ENCODE data around the gene ABCC4.
"Not testable (repeated sequence)": the region's sequence is repeated elsewhere in the genome, so short reads cannot be mapped to it uniquely, and the experiment has no call there.

The ABCC4 gene

DNA sequence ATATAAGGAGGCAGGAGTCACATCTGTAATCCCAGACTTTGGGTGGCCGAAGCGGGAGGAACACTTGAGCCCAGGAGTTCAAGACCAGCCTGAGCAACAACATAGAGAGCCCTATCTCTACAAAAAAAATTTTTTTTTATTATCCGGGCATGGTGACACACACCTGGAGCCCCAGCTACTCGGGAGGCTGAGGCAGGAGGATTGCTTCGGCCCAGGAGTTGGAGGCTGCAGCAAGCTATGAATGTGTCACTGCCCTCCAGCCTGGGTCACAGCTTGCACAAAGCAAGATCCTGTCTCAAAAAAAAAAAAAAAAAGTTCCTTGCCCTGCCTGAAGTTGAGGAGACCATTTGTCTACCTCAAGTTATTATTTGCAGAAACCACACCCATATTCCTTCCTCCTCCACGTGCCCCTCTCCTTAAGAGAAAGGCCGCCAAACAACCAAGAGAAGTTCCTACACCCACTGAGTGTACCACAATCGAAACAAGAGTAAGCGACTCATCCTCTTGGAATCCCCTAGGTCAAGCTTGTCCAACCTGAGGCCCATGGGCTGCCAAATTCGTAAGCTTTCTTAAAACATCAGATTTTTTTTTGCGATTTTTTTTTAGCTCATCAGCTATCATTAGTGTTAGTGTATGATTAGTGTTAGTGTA is 2.2 kb downstream of the ABCC4 start:
- no peak for DNase-seq

DNA sequence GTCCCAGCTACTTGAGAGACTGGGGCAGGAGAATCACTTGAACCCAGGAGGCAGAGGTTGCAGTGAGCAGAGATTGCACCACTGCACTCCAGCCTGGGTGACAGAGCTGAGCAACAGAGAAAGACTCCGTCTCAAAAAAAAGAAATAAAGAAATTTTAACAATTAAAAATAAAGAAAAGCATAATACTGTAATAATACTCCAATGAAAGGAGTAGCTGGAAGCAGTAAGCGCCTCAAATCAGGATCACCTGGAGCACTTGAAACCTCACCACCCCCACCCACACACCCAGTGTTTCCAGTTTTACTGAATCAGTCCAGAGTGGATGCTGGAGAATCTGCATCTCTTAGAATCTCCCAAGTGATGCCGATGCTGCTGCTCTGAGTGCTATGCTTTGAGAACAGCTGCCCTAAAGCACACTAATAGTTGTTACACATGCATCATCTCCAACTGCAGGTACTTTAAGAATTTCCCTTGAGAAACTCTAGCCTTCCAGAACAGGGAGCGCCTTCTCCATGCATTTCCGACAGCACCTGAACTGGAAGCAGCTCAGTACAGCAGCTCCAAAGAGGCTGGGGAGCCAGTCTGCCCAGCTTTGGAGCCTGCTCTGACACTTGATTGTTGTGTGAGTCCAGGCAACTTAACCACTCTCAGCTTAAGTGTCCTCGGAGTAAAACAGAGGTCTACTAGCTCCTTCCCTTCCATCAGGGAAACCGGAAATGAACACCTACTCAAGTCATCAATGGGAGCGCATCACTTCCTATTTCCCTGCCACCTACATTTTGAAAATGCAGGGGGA is 2.9 kb downstream of the ABCC4 start:
- DNase-seq = no peak

DNA sequence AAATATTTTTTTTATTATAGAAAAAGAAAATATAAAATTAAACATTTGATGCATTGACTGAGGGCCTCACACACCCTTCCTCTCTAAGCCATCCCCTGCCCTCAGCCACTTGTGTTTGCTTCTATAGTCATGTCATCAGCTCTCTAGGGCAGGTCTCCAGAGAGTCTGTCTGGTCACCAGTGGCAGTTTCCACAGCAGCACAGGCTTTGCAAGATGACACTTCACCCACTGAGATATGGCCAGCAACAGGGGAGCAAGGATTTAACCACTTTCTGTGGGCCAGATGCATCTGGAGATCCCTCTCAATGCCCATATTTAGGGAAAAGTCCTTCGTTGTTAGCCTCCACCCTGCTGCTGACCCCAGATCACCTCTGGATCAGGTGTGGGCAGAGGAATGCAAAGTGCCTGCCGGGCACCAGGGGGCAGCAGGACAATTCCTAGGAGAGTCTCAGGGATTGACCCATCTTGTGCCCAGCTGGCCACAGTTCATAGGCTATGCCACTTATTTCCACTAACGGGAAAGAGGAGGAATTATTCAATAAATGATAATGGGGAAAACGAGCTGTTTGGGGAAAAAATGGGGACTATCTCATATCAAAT is 4.8 kb downstream of the ABCC4 start:
- DNase-seq = peak; percentile 48

DNA sequence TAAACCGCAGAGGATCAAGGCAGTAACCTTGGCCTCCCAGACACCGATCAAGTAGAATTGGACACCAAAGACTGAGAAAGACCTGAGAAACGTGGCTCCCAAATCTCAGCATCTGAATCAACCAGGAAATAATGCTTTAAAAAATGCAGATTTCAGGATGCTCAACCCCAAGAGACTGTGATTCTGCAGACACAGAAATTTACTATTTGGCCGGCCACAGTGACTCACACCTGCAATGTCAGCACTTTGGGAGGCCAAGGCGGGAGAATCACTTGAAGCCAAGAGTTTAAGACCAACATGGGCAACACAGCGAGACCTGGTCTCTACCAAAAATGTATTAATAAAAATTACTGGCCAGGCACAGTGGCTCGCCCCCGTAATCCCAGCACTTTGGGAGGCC is 6.2 kb downstream of the ABCC4 start:
- DNase-seq = no peak

DNA sequence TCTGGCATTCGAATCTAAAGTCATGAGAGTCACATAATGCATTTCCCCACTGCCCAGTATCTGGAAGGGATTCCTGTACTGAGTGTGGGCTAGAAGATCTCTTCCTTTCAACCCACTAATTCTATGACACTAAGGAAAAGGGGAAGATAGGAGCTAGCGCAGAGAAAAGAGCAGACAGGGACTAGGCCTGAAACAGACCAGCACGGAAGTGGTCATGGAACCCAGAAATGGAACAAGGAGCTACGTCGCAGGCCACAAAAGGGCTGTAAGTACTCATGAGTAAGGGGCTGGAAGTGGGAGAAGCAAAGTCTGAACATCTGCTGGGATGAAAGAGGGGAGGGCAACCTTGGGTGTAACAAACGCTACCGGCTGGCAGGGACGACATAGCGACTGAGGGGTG is 8.6 kb downstream of the ABCC4 start:
- DNase-seq = no peak

DNA sequence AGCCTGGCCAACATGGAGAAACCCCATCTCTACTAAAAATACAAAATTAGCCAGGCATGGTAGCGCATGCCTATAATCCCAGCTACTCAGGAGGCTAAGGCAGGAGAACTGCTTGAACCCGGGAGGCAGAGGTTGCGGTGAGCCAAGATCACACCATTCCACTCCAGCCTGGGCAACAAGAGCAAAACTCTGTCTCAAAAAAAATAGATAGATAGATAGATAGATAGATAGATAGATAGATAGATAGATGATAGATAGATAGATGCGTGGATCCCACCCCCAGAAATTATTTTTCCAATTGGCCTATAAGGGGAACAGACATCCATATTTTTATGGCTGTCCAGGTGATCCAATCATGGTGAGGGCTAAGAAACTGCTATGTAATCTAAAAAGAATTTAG is 11.3 kb downstream of the ABCC4 start:
- not testable (repeated sequence) for DNase-seq

DNA sequence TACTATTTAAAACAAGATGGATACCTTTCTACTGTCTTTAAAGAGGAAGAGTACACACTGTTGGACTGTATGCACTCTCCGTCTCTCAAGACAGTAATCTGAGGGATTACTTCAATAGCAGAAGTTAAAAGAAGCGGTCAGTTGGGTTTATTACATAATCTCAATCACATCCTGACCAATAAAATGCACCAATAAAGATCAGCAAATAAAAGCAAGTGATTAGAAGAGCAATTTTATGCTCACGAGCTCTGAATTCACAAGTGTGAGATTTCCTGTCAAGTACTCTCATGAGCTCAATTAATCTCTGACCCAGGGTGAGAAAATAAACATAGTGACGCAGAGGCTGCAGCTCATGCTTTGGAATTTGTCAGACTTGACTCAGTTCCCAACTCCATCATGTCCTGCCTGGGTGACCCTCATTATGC is 12.2 kb downstream of the ABCC4 start:
- no peak for DNase-seq

DNA sequence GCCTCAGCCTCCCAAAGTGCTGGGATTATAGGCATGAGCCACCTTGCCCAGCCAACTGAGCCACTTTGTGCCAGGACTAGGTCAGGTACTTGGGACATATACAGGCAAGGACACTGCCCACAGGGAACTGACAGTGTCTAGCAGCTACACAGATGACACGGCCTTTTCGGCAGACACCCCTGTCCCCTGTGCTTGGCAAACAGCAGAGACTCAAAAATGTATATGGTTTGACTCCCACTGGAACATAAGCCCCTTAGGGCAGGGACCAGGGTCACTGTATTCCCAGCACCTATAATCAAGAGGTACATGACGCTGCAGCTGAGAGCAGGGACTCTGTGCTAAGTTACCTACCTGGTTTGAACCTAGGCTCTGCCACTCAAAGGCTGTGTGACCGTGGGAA is 16.8 kb downstream of the ABCC4 start:
- no peak for DNase-seq

DNA sequence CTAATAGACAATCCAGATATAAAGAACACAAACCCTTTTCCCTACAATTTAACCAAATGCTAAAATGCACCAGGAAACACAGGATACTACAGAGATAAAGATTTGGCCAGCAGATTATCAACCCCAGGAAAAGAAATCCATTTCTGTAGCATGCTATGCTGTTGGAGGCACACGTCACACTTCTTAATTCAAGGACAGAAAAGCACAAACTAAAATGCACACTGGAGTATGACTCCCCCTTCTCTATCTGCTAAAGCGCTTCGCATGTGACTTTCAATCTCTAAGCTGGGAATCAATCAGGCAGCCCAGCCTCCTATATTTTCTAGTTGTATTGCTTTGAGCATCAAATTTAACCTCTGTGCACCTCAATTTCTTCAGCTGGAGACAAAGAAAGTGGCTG is 22.2 kb downstream of the ABCC4 start:
- DNase-seq = no peak

DNA sequence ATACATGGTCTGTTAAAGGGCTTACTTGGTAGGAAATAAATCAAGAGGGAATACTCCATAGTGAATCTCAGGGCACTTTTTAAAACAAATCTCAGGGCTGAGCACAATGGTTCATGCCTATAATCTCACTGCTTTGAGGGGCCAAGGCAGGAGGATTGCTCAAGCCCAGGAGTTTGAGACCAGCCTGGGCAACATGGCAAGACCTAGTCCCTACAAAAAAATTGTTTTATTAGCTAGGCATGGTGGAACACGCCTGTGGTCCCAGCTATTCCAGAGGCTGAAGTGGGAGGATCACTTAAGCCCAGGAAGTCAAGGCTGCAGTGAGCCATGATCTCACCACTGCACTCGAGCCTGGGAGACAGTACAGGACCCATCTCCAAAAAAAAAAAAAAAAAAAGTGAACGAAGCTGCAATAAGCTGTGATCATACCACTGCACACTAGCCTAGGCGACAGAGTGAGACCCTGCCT is 25.2 kb downstream of the ABCC4 start:
- no peak for DNase-seq

DNA sequence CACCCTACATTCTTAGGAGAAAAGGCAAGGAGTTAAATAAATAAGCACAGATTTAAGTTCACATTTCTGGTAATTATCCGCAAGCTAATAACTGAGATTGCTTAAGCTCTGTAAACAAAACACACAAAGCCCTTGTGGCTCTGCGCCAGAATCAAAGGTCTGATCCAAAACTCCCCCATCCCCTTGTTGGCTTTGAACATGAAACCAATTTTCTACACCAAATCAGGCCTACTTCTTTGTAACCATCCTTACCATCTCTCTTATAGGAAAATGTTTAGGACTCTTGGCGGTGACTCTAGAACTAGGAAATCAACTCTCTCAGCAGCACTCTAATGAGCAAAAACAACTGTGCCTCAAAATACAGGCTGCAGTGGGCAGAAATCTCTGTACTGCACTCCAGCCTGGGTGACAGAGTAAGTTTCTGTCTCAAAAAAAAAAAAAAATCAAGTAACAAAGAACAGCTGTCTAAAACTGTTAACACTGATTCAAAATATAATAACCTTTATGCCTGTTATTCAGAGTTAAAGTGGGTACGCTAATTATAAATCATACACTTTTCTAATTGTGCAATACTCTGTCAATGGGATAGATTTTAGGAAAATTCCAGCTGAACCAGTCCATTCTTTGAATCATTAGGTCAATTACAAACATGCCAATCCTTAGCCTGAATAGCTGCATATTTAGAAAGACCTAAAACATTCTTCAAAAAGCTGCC is 25.8 kb downstream of the ABCC4 start:
- DNase-seq = no peak

DNA sequence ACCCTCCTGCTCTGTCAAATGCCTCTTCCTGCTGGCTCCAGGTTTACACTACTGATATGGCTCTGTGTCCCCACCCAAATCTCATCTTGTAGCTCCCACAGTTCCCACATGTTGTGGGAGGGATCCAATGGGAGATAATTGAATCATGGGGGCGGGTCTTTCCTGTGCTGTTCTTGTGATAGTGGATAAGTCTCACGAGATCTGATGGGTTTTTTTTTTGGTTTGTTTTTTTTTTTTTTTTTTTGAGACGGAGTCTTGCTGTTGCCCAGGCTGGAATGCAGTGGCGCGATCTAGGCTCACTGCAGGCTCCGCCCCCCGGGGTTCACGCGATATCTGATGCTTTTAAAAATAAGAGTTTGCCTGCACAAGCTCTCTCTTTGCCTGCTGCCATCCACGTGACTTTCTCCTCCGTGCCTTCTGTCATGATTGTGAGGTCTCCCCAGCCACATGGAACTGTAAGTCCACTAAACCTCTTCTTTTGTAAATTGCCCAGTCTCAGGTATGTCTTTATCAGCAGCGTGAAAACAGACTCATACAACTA is 27.6 kb downstream of the ABCC4 start:
- not testable (repeated sequence) for DNase-seq

DNA sequence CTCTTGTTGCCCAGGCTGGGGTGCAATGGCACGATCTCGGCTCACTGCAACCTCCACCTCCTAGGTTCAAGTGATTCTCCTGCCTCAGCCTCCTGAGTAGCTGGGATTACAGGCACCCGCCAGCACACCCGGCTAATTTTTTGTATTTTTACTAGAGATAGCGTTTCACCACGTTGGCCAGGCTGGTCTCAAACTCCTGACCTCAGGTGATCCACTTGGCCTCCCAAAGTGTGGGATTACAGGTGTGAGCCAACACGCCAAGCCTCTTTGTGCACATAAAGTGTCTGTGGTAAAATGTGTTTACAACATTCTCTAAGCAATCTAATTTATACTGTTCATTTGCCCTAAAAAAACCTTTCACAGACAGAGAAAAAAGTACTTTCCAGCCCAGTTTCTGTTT is 29.2 kb downstream of the ABCC4 start:
- not testable (repeated sequence) for DNase-seq

DNA sequence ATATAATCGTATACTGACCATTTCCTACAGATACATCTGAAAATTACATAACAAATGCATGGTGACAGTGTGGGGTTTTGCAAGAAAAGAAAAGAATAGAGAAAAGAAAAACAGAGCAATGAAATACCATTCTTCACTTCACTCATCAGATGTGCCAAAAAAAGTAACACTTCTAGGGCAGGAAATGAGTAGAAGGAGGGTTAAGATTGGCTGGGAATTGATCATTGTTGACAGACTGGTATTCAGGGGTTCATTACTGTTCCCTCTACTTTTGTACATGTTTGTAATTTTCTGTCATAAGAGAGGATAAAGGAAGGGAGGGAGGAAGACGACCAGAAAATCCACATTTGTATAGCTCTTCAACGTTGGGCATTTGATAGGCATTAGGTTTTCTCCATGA is 31.5 kb downstream of the ABCC4 start:
- no peak for DNase-seq

DNA sequence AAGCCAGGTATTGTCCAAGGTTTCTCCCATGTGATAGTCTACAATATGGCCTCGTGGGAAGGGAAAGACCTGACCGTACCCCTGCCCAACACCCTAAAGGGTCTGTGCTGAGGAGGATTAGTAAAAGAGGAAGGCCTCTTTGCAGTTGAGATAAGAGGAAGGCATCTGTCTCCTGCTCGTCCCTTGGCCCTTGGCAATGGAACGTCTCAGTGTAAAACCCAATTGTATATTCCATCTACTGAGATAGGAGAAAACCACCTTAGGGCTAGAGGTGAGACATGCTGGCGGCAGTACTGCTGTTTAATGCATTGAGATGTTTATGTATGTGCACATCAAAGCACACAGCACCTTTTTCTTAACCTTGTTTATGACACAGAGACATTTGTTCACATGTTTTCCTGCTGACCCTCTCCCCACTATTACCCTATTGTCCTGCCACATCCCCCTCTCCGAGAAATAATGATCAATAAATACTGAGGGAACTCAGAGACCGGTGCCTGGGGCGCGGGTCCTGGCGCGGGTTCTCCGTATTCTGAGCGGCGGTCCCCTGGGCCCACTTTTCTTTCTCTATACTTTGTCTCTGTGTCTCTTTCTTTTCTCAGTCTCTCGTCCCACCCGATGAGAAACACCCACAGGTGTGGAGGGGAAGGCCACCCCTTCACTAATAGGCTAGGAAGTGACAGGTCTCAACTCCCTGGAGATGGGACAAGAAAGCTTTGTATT is 32.7 kb downstream of the ABCC4 start:
- DNase-seq = not testable (repeated sequence)

DNA sequence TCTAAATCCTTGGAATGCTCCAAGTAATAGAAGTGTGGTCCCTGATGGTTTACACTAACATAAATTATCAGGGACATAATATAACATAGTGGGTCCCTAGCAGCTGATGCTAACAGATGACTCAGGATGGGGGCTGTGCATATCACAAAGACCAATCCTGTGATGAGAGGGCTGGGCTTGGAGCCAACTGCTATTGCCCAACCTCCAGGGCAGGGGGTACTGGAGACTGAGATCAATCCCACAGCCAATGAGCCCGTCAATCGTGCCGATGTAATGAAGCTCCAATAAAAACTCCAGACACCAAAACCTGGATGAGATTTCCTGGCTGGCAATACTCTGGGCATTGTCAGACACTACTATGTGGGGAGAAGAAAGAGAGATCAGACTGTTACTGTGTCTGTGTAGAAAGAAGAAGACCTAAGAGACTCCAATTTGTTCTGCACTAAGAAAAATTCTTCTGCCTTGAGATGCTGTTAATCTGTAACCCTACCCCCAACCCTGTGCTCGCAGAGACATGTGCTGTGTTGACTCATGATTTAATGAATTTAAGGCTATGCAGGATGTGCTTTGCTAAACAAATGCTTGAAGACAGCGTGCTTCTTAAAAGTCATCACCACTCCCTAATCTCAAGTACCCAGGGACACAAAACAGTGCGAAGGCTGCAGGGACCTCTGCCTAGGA is 33.4 kb downstream of the ABCC4 start:
- no peak for DNase-seq

DNA sequence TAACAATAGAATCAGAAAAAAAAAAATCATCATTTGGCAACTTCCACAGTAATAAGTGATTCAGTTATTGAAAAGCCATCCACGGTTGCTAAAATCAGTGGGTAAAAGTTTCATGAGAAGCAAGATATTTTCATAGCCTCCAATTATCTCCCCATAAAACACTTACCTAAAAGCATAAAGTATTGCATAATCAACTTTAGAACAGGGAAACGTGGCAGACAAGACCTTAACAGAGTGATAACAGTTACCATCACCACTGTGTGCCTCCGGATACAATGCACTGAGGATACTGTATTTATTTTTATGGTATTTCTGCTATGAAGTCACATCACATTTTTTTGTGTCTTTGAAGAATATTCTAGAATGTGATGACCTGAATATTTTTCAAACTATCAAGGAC is 37.0 kb downstream of the ABCC4 start:
- no peak for DNase-seq

DNA sequence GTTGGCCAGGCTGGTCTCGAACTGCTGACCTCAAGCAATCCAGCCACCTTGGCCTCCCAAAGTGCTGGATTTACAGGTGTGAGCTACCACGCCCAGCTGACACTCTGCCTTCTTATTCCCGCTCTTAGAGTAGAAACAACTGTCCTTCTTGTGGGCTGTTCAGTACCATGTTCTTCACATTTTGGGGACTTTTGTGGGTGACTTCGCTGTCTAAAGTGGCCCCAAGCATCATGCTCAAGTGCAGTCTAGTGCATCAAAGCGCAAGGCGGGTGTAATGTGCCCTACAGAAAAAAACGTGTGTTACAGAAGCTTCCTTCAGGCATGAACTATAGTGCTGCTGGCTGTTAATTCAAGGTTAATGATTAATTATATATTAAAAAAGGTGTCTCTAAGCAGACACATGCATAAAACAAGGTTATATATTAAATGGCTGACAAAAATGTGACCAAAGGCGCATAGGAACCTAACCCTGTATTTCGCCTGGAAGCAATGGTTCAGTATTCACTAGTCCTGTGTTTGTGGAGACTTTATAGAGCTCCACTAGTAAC is 38.3 kb downstream of the ABCC4 start:
- DNase-seq = no peak

DNA sequence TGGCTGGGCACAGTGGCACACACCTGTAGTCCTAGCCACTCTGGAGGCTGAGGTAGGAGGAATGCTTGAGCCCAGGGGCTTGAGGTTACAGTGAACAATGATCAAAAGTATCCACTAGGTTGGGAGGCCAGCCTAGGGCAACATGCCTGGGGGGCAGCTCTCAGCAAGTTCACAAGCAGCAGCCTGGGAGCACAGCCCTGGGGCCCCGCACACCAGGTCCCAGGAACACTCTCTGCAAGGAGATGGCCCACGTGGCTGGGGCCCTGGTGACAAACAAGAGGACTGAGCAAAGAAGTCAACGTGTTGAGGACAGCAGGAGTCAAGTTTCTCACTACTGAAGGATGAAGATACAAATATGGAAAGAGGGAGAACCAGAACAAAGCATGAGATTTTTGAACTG is 39.3 kb downstream of the ABCC4 start:
- no peak for DNase-seq

DNA sequence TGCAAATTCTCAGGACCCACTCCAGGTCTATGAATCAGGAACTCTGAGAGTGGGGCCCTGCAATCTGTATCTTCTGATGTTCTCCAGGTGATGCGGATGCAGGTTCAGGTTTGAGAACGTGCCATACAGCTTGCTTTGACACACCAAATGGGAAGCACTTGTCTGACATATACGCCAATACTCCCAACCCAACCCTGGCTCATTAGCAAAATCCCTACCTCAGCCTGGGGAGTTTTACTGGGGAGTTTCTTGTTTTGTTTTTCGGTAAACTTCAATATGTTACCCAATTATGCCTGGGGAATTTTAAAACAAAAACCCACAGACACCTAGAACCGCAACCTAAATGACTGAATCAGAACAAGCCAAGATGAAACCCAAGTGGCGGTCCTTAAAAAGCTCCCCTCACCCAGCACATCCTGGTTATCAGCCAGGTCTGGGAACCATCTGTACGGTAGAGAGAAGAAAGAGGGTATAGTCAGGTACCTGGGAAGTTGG is 41.2 kb downstream of the ABCC4 start:
- no peak for DNase-seq

DNA sequence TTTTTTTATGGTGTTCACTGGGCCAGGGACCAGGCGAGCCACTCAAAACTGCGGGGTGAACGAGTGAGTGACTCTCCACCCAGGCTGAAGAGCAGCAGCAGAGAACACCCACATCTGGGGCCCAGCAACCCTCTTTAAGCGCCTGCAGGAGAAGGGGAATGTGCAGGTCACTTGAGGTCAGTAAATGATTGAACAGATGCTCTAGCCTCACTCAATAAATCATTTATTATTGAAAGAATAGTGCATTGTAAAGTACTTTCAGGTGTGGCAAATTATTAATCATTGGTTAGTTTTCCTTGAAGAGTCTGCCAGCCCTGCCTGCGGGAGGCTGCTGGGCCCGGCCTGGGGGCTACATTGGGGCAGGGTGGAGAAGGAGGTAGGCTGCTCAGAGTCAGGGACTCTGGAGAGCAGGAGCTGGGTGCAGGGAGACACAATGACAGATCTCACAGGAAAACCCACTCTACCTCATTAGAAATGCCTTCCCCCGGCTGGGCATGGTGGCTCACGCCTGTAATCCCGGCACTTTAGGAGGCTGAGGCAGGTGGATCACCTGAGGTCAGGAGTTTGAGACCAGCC is 42.5 kb downstream of the ABCC4 start:
- no peak for DNase-seq

Measured in CD4-positive, alpha-beta T cell treated with Interleukin-6 for 4 hours (primary cell).